ENCODE results near the gene GPR171.

DNA sequence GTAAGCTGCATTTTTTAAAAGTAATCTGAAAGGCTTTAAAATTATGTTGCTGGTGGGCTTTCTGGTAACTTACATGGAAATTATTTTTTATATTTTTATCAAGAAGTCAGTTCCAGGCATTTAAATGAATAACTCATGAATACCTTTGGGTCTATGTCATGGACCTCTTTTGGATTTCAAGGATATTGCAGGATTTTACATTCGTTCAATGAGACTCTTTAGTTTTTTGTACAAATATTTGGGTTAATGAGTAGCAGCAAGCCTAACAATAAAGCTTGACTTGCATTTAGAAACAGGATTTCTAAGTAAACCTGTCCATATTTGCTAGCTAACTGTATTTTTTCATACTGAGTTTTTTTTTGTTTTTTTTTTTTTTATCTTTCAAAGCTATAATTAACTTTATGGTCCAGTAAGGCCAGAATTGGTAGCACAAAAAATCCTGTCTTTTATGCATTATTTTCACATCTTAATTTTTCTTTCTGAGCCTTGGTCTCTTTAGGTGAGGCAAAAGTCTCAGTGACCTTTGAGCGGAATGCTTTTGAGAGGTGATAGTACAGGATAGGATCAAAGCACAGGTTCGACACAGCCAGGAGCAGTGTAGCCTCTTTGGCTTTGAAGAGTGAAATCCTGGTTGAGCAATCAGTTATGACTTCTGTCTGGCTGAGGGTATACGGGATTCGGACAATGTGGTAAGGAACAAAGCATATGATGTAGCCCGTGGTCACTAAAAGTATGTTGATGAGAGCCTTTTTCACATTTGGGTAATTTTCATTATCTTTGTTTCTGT, 4.8 kb downstream of the GPR171 start:
- TF ChIP-seq, protein P1, sequence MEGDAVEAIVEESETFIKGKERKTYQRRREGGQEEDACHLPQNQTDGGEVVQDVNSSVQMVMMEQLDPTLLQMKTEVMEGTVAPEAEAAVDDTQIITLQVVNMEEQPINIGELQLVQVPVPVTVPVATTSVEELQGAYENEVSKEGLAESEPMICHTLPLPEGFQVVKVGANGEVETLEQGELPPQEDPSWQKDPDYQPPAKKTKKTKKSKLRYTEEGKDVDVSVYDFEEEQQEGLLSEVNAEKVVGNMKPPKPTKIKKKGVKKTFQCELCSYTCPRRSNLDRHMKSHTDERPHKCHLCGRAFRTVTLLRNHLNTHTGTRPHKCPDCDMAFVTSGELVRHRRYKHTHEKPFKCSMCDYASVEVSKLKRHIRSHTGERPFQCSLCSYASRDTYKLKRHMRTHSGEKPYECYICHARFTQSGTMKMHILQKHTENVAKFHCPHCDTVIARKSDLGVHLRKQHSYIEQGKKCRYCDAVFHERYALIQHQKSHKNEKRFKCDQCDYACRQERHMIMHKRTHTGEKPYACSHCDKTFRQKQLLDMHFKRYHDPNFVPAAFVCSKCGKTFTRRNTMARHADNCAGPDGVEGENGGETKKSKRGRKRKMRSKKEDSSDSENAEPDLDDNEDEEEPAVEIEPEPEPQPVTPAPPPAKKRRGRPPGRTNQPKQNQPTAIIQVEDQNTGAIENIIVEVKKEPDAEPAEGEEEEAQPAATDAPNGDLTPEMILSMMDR (IDR thresholded peaks at IDR 0.05; ENCODE audit: poor library complexity, severe bottlenecking): no peak
- no peak for TF ChIP-seq EP300 (conservative IDR thresholded peaks at IDR 0.05; ENCODE audit: poor library complexity, severe bottlenecking)
- no peak for TF ChIP-seq EZH2 (IDR thresholded peaks at IDR 0.05; ENCODE audit: borderline replicate concordance, insufficient read depth, low read length, poor library complexity, severe bottlenecking)
- TF ChIP-seq, protein P2, sequence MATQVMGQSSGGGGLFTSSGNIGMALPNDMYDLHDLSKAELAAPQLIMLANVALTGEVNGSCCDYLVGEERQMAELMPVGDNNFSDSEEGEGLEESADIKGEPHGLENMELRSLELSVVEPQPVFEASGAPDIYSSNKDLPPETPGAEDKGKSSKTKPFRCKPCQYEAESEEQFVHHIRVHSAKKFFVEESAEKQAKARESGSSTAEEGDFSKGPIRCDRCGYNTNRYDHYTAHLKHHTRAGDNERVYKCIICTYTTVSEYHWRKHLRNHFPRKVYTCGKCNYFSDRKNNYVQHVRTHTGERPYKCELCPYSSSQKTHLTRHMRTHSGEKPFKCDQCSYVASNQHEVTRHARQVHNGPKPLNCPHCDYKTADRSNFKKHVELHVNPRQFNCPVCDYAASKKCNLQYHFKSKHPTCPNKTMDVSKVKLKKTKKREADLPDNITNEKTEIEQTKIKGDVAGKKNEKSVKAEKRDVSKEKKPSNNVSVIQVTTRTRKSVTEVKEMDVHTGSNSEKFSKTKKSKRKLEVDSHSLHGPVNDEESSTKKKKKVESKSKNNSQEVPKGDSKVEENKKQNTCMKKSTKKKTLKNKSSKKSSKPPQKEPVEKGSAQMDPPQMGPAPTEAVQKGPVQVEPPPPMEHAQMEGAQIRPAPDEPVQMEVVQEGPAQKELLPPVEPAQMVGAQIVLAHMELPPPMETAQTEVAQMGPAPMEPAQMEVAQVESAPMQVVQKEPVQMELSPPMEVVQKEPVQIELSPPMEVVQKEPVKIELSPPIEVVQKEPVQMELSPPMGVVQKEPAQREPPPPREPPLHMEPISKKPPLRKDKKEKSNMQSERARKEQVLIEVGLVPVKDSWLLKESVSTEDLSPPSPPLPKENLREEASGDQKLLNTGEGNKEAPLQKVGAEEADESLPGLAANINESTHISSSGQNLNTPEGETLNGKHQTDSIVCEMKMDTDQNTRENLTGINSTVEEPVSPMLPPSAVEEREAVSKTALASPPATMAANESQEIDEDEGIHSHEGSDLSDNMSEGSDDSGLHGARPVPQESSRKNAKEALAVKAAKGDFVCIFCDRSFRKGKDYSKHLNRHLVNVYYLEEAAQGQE (IDR thresholded peaks at IDR 0.05; ENCODE audit: borderline replicate concordance): no peak
